Glutamatergic neuron (in vitro differentiated cells): ENCODE data around the gene LIX1L. TPM values are rescaled to one million over a fixed set of nuclear protein-coding genes. Genes with fewer than 3 reads are reported as not detected.
A peak's percentile ranks its signal among the peaks of the same experiment; 100 is the strongest.

Experiments
- DNase-seq: peaks from one replicate; pipeline ENCODE4 v3.0.0; 2022
- H3K27ac Mint-ChIP-seq: one replicate; pipeline ENCODE4 v1.8.0; 2020; ENCODE audit warnings: mild to moderate bottlenecking, mixed read lengths, inconsistent platforms; ENCODE audit not compliant: unreplicated experiment
- H3K27me3 Mint-ChIP-seq: one replicate; pipeline ENCODE4 v1.8.0; 2020; ENCODE audit warnings: mild to moderate bottlenecking, moderate library complexity, mixed read lengths, inconsistent platforms; ENCODE audit not compliant: unreplicated experiment
- H3K36me3 Mint-ChIP-seq: one replicate; pipeline ENCODE4 v1.8.0; 2020; ENCODE audit warnings: mild to moderate bottlenecking, mixed read lengths, inconsistent platforms; ENCODE audit not compliant: unreplicated experiment
- H3K4me1 Mint-ChIP-seq: one replicate; pipeline ENCODE4 v1.8.0; 2020; ENCODE audit warnings: mild to moderate bottlenecking, low read depth, mixed read lengths, inconsistent platforms; ENCODE audit not compliant: unreplicated experiment
- H3K4me3 Mint-ChIP-seq: one replicate; pipeline ENCODE4 v1.8.0; 2020; ENCODE audit warnings: mild to moderate bottlenecking, mixed read lengths, inconsistent platforms; ENCODE audit not compliant: unreplicated experiment
- H3K9me3 Mint-ChIP-seq: one replicate; pipeline ENCODE4 v1.8.0; 2020; ENCODE audit warnings: mild to moderate bottlenecking, moderate library complexity, mixed read lengths, inconsistent platforms; ENCODE audit not compliant: unreplicated experiment
- total RNA-seq: library from RNA; stranded (reverse); fragmentation: NEBNext Ultra II Directional; extraction: Animal tissue kit (Norgen Biotek cat#: 25700); gene quantifications from one replicate; pipeline ENCODE4 v1.2.1, GENCODE V29; 2021; ENCODE audit not compliant: unreplicated experiment
- TF ChIP-seq, protein P1 (sequence below): fragments of 200-600 bp; sonication (generic); IDR thresholded peaks from one replicate; pipeline ENCODE4 v1.5.0; 2021; ENCODE audit not compliant: partially characterized antibody, unreplicated experiment

The LIX1L gene
- total RNA-seq, 1 donor from 2014 or later: 20.3 TPM

DNA sequence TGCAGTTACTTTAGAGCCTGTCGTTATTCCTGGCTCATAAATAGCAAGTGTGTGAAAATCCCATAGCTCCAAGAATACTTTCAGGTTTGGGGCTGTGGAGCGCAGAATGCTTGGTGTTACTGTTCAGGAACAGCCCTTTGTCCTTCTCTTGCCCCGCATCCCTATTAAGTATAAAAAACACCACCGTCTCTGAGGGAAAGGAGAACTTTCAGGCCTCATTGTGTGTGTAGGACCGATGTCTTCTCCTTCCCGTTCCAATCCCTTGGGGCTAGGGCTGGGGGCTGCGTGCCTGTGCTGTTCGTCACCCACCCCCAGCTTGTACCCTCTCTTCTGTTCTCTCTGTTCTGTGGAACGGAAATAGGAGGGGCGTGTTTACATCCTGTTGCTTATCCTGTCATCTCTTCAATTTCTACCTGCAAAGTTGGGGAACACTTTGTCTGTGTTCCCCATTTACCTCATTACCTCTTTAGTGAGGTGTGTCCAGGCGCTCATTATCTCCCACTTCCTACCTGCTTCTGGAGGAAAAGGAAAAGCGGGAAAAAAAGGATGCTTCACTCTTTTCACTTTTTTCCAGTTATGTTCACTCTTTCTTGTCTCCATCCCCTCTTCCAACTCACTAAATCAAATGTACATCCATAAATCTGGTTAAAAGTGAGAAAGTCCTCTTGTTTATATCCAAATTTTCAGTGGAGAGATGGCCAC, 39.4 kb upstream of the LIX1L start:
- Mint-ChIP-seq H3K27me3 (peaks cover 7% of the 10 kb centered on the region), H3K27ac (peak overlapping the region; percentile 98), H3K36me3 (peaks cover 28% of the 10 kb centered on the region), H3K4me1 (peaks cover 28% of the 10 kb centered on the region), H3K9me3 (peaks cover 17% of the 10 kb centered on the region), H3K4me3 (peak overlapping the region; percentile 99)
- peak; percentile 31 for DNase-seq
- TF ChIP-seq, protein P1, sequence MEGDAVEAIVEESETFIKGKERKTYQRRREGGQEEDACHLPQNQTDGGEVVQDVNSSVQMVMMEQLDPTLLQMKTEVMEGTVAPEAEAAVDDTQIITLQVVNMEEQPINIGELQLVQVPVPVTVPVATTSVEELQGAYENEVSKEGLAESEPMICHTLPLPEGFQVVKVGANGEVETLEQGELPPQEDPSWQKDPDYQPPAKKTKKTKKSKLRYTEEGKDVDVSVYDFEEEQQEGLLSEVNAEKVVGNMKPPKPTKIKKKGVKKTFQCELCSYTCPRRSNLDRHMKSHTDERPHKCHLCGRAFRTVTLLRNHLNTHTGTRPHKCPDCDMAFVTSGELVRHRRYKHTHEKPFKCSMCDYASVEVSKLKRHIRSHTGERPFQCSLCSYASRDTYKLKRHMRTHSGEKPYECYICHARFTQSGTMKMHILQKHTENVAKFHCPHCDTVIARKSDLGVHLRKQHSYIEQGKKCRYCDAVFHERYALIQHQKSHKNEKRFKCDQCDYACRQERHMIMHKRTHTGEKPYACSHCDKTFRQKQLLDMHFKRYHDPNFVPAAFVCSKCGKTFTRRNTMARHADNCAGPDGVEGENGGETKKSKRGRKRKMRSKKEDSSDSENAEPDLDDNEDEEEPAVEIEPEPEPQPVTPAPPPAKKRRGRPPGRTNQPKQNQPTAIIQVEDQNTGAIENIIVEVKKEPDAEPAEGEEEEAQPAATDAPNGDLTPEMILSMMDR: no peak

DNA sequence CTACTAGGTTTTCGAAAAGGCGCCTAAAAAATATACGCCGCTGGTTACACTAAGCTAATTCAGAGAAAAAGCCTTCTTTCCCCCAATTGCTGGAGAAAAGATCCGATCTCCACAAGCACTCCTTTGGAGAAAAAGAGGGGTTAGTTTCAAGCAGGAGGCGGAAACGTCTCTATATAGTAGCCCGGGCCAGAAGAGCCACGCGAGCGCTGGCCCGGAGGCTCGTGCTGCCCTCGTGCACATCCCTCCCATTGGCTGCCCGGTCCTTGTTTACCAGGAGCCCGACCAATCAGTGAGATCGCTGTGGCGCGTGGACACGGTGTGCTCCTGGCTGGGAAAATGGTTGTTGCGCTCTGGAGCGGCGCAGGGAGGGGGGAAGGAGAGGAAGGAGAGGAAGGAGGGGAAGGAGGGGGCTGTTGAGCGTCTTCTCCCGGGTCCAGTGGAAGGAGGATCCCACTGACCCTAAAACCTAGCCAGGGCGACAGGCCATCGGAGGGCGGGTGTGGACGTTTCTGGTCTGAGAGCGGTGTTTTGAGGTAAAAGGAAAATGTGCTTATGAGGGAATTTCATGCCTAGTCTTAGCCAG, 38.7 kb upstream of the LIX1L start, which contains the start of gene TXNIP:
Gene TXNIP (minus strand): TSS at position 147 of the 583 bp plus-strand sequence. CDS start 313 bp downstream, outside the sequence.
- H3K9me3 Mint-ChIP-seq: peaks cover 15% of the 10 kb centered on the region
- DNase-seq: peak; percentile 99
- H3K27ac Mint-ChIP-seq: peak within 1 kb of the TSS; percentile 98
- TF ChIP-seq, protein P1: no peak
- peaks cover 28% of the 10 kb centered on the region for H3K4me1 Mint-ChIP-seq
- H3K27me3 Mint-ChIP-seq: peaks cover 7% of the 10 kb centered on the region
- H3K4me3 Mint-ChIP-seq: peak within 1 kb of the TSS; percentile 99
- peaks cover 28% of the 10 kb centered on the region for H3K36me3 Mint-ChIP-seq

DNA sequence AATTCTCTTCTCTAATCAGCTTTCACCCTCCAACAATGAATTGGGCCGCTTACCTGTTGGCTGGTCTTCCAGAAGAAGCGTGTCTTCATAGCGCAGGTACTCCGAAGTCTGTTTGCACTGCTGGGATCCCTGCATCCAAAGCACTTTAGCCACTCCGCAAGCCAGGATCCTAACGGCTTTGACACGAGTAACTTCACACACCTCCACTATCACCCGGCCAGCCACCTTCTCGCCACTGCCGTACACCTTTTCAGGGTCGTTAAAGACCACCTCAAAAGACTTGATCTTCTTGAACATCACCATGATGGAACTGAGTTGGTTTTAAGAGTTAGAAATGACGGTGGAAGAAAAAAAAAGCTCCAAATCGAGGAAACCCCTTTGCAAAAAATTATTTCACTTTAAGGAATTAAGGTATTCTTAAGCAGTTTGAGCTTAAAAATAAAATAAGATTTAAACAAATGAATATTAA, 38.2 kb upstream of the LIX1L start:
- Mint-ChIP-seq H3K36me3 (peaks cover 28% of the 10 kb centered on the region), H3K27ac (peak overlapping the region; percentile 98), H3K4me1 (peaks cover 28% of the 10 kb centered on the region), H3K9me3 (peaks cover 15% of the 10 kb centered on the region), H3K4me3 (peak overlapping the region; percentile 99), H3K27me3 (peaks cover 7% of the 10 kb centered on the region)
- TF ChIP-seq, protein P1: no peak
- no peak for DNase-seq

DNA sequence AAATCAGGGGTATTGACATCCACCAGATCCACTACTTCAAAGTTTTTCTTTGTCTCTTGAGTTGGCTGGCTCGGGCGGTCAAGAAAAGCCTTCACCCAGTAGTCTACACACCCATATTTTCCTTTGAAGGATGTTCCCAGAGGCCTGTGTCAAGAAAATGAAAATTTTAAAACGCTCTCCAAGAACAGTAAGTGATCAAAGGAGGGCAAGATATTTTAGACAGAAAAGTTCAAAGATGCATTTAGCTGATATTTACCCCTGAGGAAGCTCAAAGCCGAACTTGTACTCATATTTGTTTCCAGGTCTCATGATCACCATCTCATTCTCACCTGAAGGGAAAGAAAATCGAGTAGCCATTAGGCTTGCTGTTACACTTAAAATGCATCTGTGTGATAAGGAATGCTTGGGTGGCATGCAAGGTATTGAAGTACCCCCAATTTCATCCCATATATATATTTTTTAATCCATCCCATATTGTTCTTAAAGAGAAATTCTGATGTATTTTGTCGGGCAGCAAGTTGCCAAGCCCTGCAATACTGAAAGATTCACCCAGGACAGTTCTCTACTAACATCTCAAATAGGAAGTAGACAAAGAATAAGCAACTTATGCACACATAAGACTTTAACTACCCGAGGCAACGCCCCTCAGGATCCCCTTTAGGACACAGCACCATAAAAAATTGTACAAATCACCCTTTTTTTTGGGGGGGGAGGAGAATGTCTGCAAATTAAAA, 37.5 kb upstream of the LIX1L start:
- Mint-ChIP-seq H3K9me3 (peaks cover 15% of the 10 kb centered on the region), H3K36me3 (peaks cover 28% of the 10 kb centered on the region), H3K27me3 (peaks cover 11% of the 10 kb centered on the region), H3K4me3 (peak overlapping the region; percentile 99), H3K4me1 (peaks cover 28% of the 10 kb centered on the region), H3K27ac (peak overlapping the region; percentile 98)
- no peak for DNase-seq
- TF ChIP-seq, protein P1: no peak
